ENCODE results near the gene CD9.

- TF ChIP-seq EZH2 (IDR thresholded peaks at IDR 0.05; ENCODE audit: borderline replicate concordance, insufficient read depth, low read depth, low read length, poor library complexity, severe bottlenecking) (no peak), CTCF (IDR thresholded peaks at IDR 0.05) (no peak)
Observed at GRCh38 chr12:6281081-6281809, 81.0 kb downstream of the CD9 start.

Measured in B cell (primary cell).